H1 (cell line): ENCODE measurements around the gene TBKBP1. TPM values are rescaled to one million over a fixed set of nuclear protein-coding genes. Genes with fewer than 3 reads are reported as not detected.

Experiments
- EP300 ChIP-seq, 2 experiments: IDR thresholded peaks; 1 replicate in 1 of 2; 2 replicates in 1 of 2; pipeline ENCODE4 v1.6.1; 2011 to 2012; ENCODE audit warnings: low read depth in 2 of 2, low read length in 2 of 2, mild to moderate bottlenecking in 2 of 2, borderline replicate concordance in 1 of 2, inconsistent platforms in 1 of 2, moderate library complexity in 1 of 2
- GABPA ChIP-seq: IDR thresholded peaks from 2 replicates; pipeline ENCODE4 v1.6.1; 2011; ENCODE audit warnings: mild to moderate bottlenecking, low read length, moderate library complexity, borderline replicate concordance; ENCODE audit not compliant: insufficient read depth
- JUN ChIP-seq: IDR thresholded peaks from 2 replicates; pipeline ENCODE4 v1.6.1; 2011; ENCODE audit warnings: low read depth, mild to moderate bottlenecking, improper control_type of control experiment, low read length
- JUND ChIP-seq: IDR thresholded peaks from 2 replicates; pipeline ENCODE4 v1.6.1; 2011; ENCODE audit warnings: mild to moderate bottlenecking, improper control_type of control experiment, low read length
- KDM1A ChIP-seq: fragments of 200-600, 300-600 bp; sonication (generic); IDR thresholded peaks from 2 replicates; pipeline ENCODE4 v1.7.1; 2016; ENCODE audit warnings: mild to moderate bottlenecking, low read length, borderline replicate concordance
- MAFK ChIP-seq: IDR thresholded peaks from 2 replicates; pipeline ENCODE4 v1.6.1; 2012; ENCODE audit warnings: low read depth, mild to moderate bottlenecking, improper control_type of control experiment, low read length
- NANOG ChIP-seq: IDR thresholded peaks from 2 replicates; pipeline ENCODE4 v1.6.1; 2011; ENCODE audit warnings: low read length, low read depth, mild to moderate bottlenecking, inconsistent platforms; ENCODE audit not compliant: insufficient read depth, poor library complexity, severe bottlenecking
- RBBP5 ChIP-seq: IDR thresholded peaks from 2 replicates; pipeline ENCODE4 v1.7.1; 2012; ENCODE audit warnings: low read depth, mild to moderate bottlenecking, inconsistent platforms, low read length, moderate library complexity, borderline replicate concordance
- RXRA ChIP-seq: IDR thresholded peaks from 2 replicates; pipeline ENCODE4 v1.6.1; 2011; ENCODE audit warnings: low read depth, mild to moderate bottlenecking, low read length, moderate library complexity; ENCODE audit not compliant: insufficient read depth
- SIRT6 ChIP-seq: IDR thresholded peaks from one replicate; pipeline ENCODE4 v1.7.1; 2012; ENCODE audit warnings: low read length, inconsistent platforms
- SP4 ChIP-seq: IDR thresholded peaks from 2 replicates; pipeline ENCODE4 v1.6.1; 2012; ENCODE audit warnings: low read length, inconsistent platforms
- SUZ12 ChIP-seq: fragments of 200-600 bp; sonication (generic); IDR thresholded peaks from 2 replicates; pipeline ENCODE4 v1.6.1; 2012; ENCODE audit warnings: mild to moderate bottlenecking, inconsistent platforms, low read length, moderate library complexity, mixed read lengths
- TAF7 ChIP-seq: optimal IDR thresholded peaks from 2 replicates; pipeline ENCODE3; 2011; ENCODE audit warnings: low read depth, mild to moderate bottlenecking, inconsistent platforms, low read length, moderate library complexity, borderline replicate concordance
- YY1 ChIP-seq: IDR thresholded peaks from 2 replicates; pipeline ENCODE4 v1.6.1; 2011; ENCODE audit warnings: low read depth, mild to moderate bottlenecking, low read length
- ZNF274 ChIP-seq: IDR thresholded peaks from 2 replicates; pipeline ENCODE4 v1.7.0; 2012; ENCODE audit warnings: low read length, borderline replicate concordance; ENCODE audit errors: extremely low read depth
- polyA plus RNA-seq, 7 experiments: library from polyadenylated mRNA; depleted of rRNA in 3 of 7; stranded (reverse) in 5 of 7; unstranded in 2 of 7; fragments of >200 nt in 5 of 7; fragments of 200-250 nt in 2 of 7; gene quantifications; 1 replicate in 5 of 7; 2 replicates in 1 of 7; 4 replicates in 1 of 7; pipeline versions ENCODE4 v1.2.1 to v1.2.3, GENCODE V29; 2011 to 2013; ENCODE audit warnings: missing spikeins in 2 of 7, mixed read lengths in 2 of 7
- total RNA-seq: library from RNA; stranded (reverse); fragmentation: NEBNext Ultra II Directional; extraction: Animal tissue kit (Norgen Biotek cat#: 25700); gene quantifications from 2 replicates; pipeline ENCODE4 v1.2.1, GENCODE V29; 2021
- TF ChIP-seq, protein P1 (sequence below): IDR thresholded peaks from 2 replicates; pipeline ENCODE4 v1.6.1; 2012; ENCODE audit warnings: inconsistent platforms

TBKBP1 gene
- total and polyA plus RNA-seq, 2 of the 8 experiments (the other 6 are each of a cell fraction or from before 2014, with no cell fraction given), result 6.3 to 15.1 TPM

- TF ChIP-seq EP300 (IDR thresholded peaks at IDR 0.05; ENCODE audit: borderline replicate concordance in 1 of 2, low read depth in 2 of 2, low read length in 2 of 2), result no peak
- TF ChIP-seq MAFK, result no peak
- no peak for TF ChIP-seq YY1
- TF ChIP-seq RBBP5, result no peak
- no peak for TF ChIP-seq RXRA
- TF ChIP-seq NANOG, result no peak
- TF ChIP-seq JUND, result no peak
- TF ChIP-seq KDM1A, result no peak
- peak; percentile 39; the same call in 1 of the 2 replicates for TF ChIP-seq SUZ12
- TF ChIP-seq GABPA, result 0 out of 2 replicates have a peak, but pooled peaks have one; percentile 25
- TF ChIP-seq, protein P1, sequence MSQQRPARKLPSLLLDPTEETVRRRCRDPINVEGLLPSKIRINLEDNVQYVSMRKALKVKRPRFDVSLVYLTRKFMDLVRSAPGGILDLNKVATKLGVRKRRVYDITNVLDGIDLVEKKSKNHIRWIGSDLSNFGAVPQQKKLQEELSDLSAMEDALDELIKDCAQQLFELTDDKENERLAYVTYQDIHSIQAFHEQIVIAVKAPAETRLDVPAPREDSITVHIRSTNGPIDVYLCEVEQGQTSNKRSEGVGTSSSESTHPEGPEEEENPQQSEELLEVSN, result no peak
- no peak for TF ChIP-seq ZNF274
- no peak for TF ChIP-seq SIRT6
- no peak for TF ChIP-seq TAF7
- TF ChIP-seq SP4, result no peak
- no peak for TF ChIP-seq JUN
- TF ChIP-seq, all 59 proteins: peak for 4
Observed at GRCh38 chr17:47708864-47709541, 15.0 kb downstream of the TBKBP1 start (continued).
